Measurements from ENCODE around the gene PRKN.

PRKN gene

GRCh38 chr6:162727322-162728182, at the start of gene PRKN, which contains the start of gene PACRG:
PRKN (minus strand) TSS chr6:162727766.
PACRG (plus strand) TSS chr6:162727974.
- ATAC-seq = peak; percentile 99
- TF ChIP-seq TCF4 (CRISPR knock-in tag; IDR thresholded peaks at IDR 0.05; ENCODE audit: borderline replicate concordance) (no peak), ISL1 (CRISPR knock-in tag; IDR thresholded peaks at IDR 0.05) (no peak), CREB5 (CRISPR knock-in tag; IDR thresholded peaks at IDR 0.05; ENCODE audit: low read depth) (no peak), ZNF565 (CRISPR knock-in tag; conservative IDR thresholded peaks at IDR 0.05; ENCODE audit: low read depth) (no peak), CSRNP3 (CRISPR knock-in tag; IDR thresholded peaks at IDR 0.05) (no peak), ZNF8 (CRISPR knock-in tag; IDR thresholded peaks at IDR 0.05) (no peak), ZFP3 (CRISPR knock-in tag; IDR thresholded peaks at IDR 0.05) (no peak), ARNTL (CRISPR knock-in tag; IDR thresholded peaks at IDR 0.05; ENCODE audit: borderline replicate concordance, low read depth) (no peak), POU6F1 (CRISPR knock-in tag; IDR thresholded peaks at IDR 0.05; ENCODE audit: borderline replicate concordance, low read depth) (no peak)
- TF ChIP-seq, protein P1, sequence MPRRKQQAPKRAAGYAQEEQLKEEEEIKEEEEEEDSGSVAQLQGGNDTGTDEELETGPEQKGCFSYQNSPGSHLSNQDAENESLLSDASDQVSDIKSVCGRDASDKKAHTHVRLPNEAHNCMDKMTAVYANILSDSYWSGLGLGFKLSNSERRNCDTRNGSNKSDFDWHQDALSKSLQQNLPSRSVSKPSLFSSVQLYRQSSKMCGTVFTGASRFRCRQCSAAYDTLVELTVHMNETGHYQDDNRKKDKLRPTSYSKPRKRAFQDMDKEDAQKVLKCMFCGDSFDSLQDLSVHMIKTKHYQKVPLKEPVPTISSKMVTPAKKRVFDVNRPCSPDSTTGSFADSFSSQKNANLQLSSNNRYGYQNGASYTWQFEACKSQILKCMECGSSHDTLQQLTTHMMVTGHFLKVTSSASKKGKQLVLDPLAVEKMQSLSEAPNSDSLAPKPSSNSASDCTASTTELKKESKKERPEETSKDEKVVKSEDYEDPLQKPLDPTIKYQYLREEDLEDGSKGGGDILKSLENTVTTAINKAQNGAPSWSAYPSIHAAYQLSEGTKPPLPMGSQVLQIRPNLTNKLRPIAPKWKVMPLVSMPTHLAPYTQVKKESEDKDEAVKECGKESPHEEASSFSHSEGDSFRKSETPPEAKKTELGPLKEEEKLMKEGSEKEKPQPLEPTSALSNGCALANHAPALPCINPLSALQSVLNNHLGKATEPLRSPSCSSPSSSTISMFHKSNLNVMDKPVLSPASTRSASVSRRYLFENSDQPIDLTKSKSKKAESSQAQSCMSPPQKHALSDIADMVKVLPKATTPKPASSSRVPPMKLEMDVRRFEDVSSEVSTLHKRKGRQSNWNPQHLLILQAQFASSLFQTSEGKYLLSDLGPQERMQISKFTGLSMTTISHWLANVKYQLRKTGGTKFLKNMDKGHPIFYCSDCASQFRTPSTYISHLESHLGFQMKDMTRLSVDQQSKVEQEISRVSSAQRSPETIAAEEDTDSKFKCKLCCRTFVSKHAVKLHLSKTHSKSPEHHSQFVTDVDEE (CRISPR knock-in tag; IDR thresholded peaks at IDR 0.05) = no peak; the same call in 1 of the 2 replicates

DNA sequence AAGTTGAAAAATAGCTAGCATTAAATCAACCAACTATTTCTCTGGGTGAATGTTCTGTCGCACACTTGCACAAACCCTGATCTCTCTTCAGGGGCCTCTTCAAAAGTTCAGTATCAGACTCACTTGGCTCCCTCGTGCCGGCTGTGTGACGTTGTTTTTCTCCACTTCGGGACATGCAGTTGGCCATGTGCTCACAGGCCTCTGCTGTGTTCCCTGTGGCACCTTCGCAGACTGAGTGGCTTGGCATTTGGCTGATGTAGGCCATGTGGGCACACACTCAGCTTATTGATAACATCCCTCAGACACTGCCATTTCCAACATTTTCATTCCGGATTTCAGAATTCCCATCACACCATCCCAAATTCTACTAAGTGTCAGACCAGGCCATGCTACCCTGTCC, 49.5 kb upstream of the PRKN start:
- ATAC-seq = no peak
- TF ChIP-seq TCF4 (CRISPR knock-in tag; IDR thresholded peaks at IDR 0.05; ENCODE audit: borderline replicate concordance) = no peak
- no peak for TF ChIP-seq ZNF8 (CRISPR knock-in tag; IDR thresholded peaks at IDR 0.05)
- no peak for TF ChIP-seq ARNTL (CRISPR knock-in tag; IDR thresholded peaks at IDR 0.05; ENCODE audit: borderline replicate concordance, low read depth)
- TF ChIP-seq ZFP3 (CRISPR knock-in tag; IDR thresholded peaks at IDR 0.05) = no peak
- no peak for TF ChIP-seq PATZ1 (CRISPR knock-in tag; IDR thresholded peaks at IDR 0.05; ENCODE audit: borderline replicate concordance)
- TF ChIP-seq BACH2 (CRISPR knock-in tag; IDR thresholded peaks at IDR 0.05; ENCODE audit: borderline replicate concordance) = no peak
- TF ChIP-seq CSDC2 (CRISPR knock-in tag; IDR thresholded peaks at IDR 0.05) = no peak
- no peak for TF ChIP-seq TOX (CRISPR knock-in tag; IDR thresholded peaks at IDR 0.05; ENCODE audit: borderline replicate concordance)
- no peak for TF ChIP-seq OSR1 (CRISPR knock-in tag; IDR thresholded peaks at IDR 0.05)

- no peak for ATAC-seq
- no peak for TF ChIP-seq SNAI2 (CRISPR knock-in tag; IDR thresholded peaks at IDR 0.05)
- no peak for TF ChIP-seq ISL1 (CRISPR knock-in tag; IDR thresholded peaks at IDR 0.05)
- TF ChIP-seq ZNF70 (CRISPR knock-in tag; IDR thresholded peaks at IDR 0.05) = no peak
- TF ChIP-seq PPARA (CRISPR knock-in tag; IDR thresholded peaks at IDR 0.05; ENCODE audit: borderline replicate concordance) = no peak
- no peak for TF ChIP-seq ZNF565 (CRISPR knock-in tag; conservative IDR thresholded peaks at IDR 0.05; ENCODE audit: low read depth)
- no peak for TF ChIP-seq ZC3H10 (CRISPR knock-in tag; IDR thresholded peaks at IDR 0.05)
- no peak for TF ChIP-seq ARNTL (CRISPR knock-in tag; IDR thresholded peaks at IDR 0.05; ENCODE audit: borderline replicate concordance, low read depth)
Observed at GRCh38 chr6:162773996-162774395, 46.4 kb upstream of the PRKN start.

All from SK-N-SH treated with all-trans-retinoic acid at 6 μM for 48 hours (cell line).